IMR-90 (cell line): Measurements from ENCODE around the gene B3GALT4. TPM values are rescaled to one million over a fixed set of nuclear protein-coding genes. Genes with fewer than 3 reads are reported as not detected.

Experiments used
- ATAC-seq: fragments of 200-7000 bp; cut with Tn5 transposase; 2 replicates; pipeline ENCODE4 v1.9.1; 2020; ENCODE audit warnings: low read depth, mild to moderate bottlenecking, moderate library complexity
- BruUV-seq: library from RNA; stranded (reverse); fragments of 400-500 nt; replicated peaks from 2 replicates; lab custom pipeline; 2021; lab: Mats Ljungman, UMichigan
- CTCF ChIA-PET: fragments of 300-600 bp; formaldehyde crosslinking; extraction: SDS; loops from one replicate; lab custom pipeline; 2021; ENCODE audit warnings: antibody characterized with exemption; lab: Yijun Ruan, JAX
- POLR2A ChIA-PET: fragments of 300-600 bp; sonication (Branson Sonifier 250); formaldehyde crosslinking; loops from one replicate; lab custom pipeline; 2022; ENCODE audit warnings: antibody characterized with exemption; ENCODE audit not compliant: unreplicated experiment; lab: Charles Lee
- DNase-seq: peaks from one replicate; pipeline ENCODE4 v3.0.0; 2013
- H2AFZ ChIP-seq: replicated peaks from 2 replicates; pipeline ENCODE3; 2013; ENCODE audit warnings: low read length, mild to moderate bottlenecking; ENCODE audit not compliant: poor library complexity
- H2AK5ac ChIP-seq: 2 replicates; pipeline ENCODE4 v1.6.1; 2013; ENCODE audit warnings: low read depth, low read length, inconsistent platforms
- H2AK9ac ChIP-seq: replicated peaks from 2 replicates; pipeline ENCODE3; 2013; ENCODE audit warnings: mild to moderate bottlenecking, low read depth, low read length, moderate library complexity; ENCODE audit not compliant: poor library complexity
- H2BK120ac ChIP-seq: 2 replicates; pipeline ENCODE4 v1.6.1; 2013; ENCODE audit warnings: low read depth, low read length, inconsistent platforms
- H2BK15ac ChIP-seq: 3 replicates; pipeline ENCODE4 v1.6.1; 2013; ENCODE audit warnings: low read depth, low read length, inconsistent platforms
- H2BK20ac ChIP-seq: 2 replicates; pipeline ENCODE4 v1.6.1; 2013; ENCODE audit warnings: low read depth, mild to moderate bottlenecking, inconsistent platforms, low read length, moderate library complexity
- H2BK5ac ChIP-seq: 2 replicates; pipeline ENCODE4 v1.6.1; 2013; ENCODE audit warnings: mild to moderate bottlenecking, low read depth, low read length, inconsistent platforms; ENCODE audit not compliant: poor library complexity, severe bottlenecking
- H3K14ac ChIP-seq: replicated peaks from 2 replicates; pipeline ENCODE4 v1.6.1; 2013; ENCODE audit warnings: low read depth, low read length, inconsistent platforms
- H3K18ac ChIP-seq: 2 replicates; pipeline ENCODE4 v1.6.1; 2013; ENCODE audit warnings: low read depth, low read length, control low read depth
- H3K23ac ChIP-seq: 2 replicates; pipeline ENCODE4 v1.6.1; 2013; ENCODE audit warnings: low read depth, low read length, inconsistent platforms
- H3K27ac ChIP-seq: 2 replicates; pipeline ENCODE4 v1.5.1; 2013; ENCODE audit warnings: mild to moderate bottlenecking, control low read depth, low read length; ENCODE audit not compliant: insufficient read depth
- H3K27me3 ChIP-seq: 2 replicates; pipeline ENCODE4 v1.6.1; 2013; ENCODE audit warnings: low read length; ENCODE audit not compliant: control insufficient read depth, insufficient read depth
- H3K36me3 ChIP-seq: 2 replicates; pipeline ENCODE4 v1.6.1; 2013; ENCODE audit warnings: low read length, mixed read lengths; ENCODE audit not compliant: control insufficient read depth, insufficient read depth
- H3K4ac ChIP-seq: 2 replicates; pipeline ENCODE4 v1.6.1; 2013; ENCODE audit warnings: low read depth, low read length, inconsistent platforms
- H3K4me1 ChIP-seq: 2 replicates; pipeline ENCODE4 v1.6.1; 2013; ENCODE audit warnings: low read length, mixed read lengths; ENCODE audit not compliant: control insufficient read depth, insufficient read depth
- H3K4me2 ChIP-seq: 2 replicates; pipeline ENCODE4 v1.6.1; 2013; ENCODE audit warnings: low read depth, mild to moderate bottlenecking, control low read depth, low read length, moderate library complexity
- H3K4me3 ChIP-seq: 2 replicates; pipeline ENCODE4 v1.5.1; 2013; ENCODE audit warnings: low read depth, mild to moderate bottlenecking, control low read depth, low read length, moderate library complexity; ENCODE audit not compliant: insufficient read depth
- H3K56ac ChIP-seq: 2 replicates; pipeline ENCODE4 v1.6.1; 2013; ENCODE audit warnings: low read length, inconsistent platforms; ENCODE audit not compliant: insufficient read depth; ENCODE audit errors: extremely low read depth
- H3K79me1 ChIP-seq, 2 experiments: 2 replicates each; pipeline ENCODE4 v1.6.1; 2013; ENCODE audit warnings: low read length in 2 of 2, inconsistent platforms in 1 of 2, low read depth in 1 of 2
- H3K9ac ChIP-seq: 2 replicates; pipeline ENCODE4 v1.6.1; 2013; ENCODE audit warnings: low read depth, low read length, control low read depth
- H3K9me1 ChIP-seq: 2 replicates; pipeline ENCODE4 v1.6.1; 2013; ENCODE audit warnings: low read length, inconsistent platforms; ENCODE audit not compliant: insufficient read depth
- H3K9me3 ChIP-seq: 2 replicates; pipeline ENCODE4 v1.6.1; 2013; ENCODE audit warnings: low read length; ENCODE audit not compliant: control insufficient read depth, insufficient read depth
- H4K20me1 ChIP-seq: 2 replicates; pipeline ENCODE4 v1.6.1; 2013; ENCODE audit warnings: low read length, inconsistent platforms; ENCODE audit not compliant: insufficient read depth
- H4K5ac ChIP-seq: 2 replicates; pipeline ENCODE4 v1.6.1; 2013; ENCODE audit warnings: mild to moderate bottlenecking, low read depth, low read length, control low read depth
- H4K8ac ChIP-seq, 2 experiments: 2 replicates each; pipeline ENCODE4 v1.6.1; 2013; ENCODE audit warnings: low read depth in 2 of 2, low read length in 2 of 2, control low read depth in 1 of 2, inconsistent platforms in 1 of 2
- H4K91ac ChIP-seq: 2 replicates; pipeline ENCODE4 v1.6.1; 2013; ENCODE audit warnings: low read depth, low read length, inconsistent platforms; ENCODE audit not compliant: insufficient read depth
- BHLHE40 ChIP-seq: fragments of 150-350 bp; IDR thresholded peaks from 2 replicates; pipeline ENCODE4 v1.6.1; 2016; ENCODE audit warnings: mild to moderate bottlenecking, low read depth, low read length
- CEBPB ChIP-seq: IDR thresholded peaks from 2 replicates; pipeline ENCODE4 v1.6.1; 2012; ENCODE audit warnings: low read depth, low read length, improper control_type of control experiment
- CHD1 ChIP-seq: IDR thresholded peaks from 2 replicates; pipeline ENCODE4 v1.6.1; 2012; ENCODE audit warnings: low read depth, low read length, improper control_type of control experiment
- CTCF ChIP-seq: conservative IDR thresholded peaks from 2 replicates; pipeline ENCODE4 v1.5.1; 2012; ENCODE audit warnings: mild to moderate bottlenecking, low read depth, low read length, improper control_type of control experiment
- ELK1 ChIP-seq: fragments of 150-350 bp; IDR thresholded peaks from 2 replicates; pipeline ENCODE4 v1.6.1; 2016; ENCODE audit warnings: low read depth, mild to moderate bottlenecking, low read length, moderate library complexity, borderline replicate concordance
- FOS ChIP-seq: fragments of 150-350 bp; IDR thresholded peaks from 2 replicates; pipeline ENCODE4 v1.6.1; 2016; ENCODE audit warnings: low read depth, low read length
- MAFK ChIP-seq: IDR thresholded peaks from 2 replicates; pipeline ENCODE4 v1.6.1; 2012; ENCODE audit warnings: low read depth, low read length, improper control_type of control experiment
- MAZ ChIP-seq: IDR thresholded peaks from 2 replicates; pipeline ENCODE4 v1.6.1; 2012; ENCODE audit warnings: low read depth, mild to moderate bottlenecking, low read length, improper control_type of control experiment, moderate library complexity, borderline replicate concordance
- MXI1 ChIP-seq: IDR thresholded peaks from 2 replicates; pipeline ENCODE4 v1.6.1; 2012; ENCODE audit warnings: low read depth, mild to moderate bottlenecking, low read length, moderate library complexity, borderline replicate concordance
- NFE2L2 ChIP-seq: fragments of 150-350 bp; IDR thresholded peaks from 2 replicates; pipeline ENCODE4 v1.6.1; 2016; ENCODE audit warnings: low read depth, mild to moderate bottlenecking, low read length
- RAD21 ChIP-seq: IDR thresholded peaks from 2 replicates; pipeline ENCODE4 v1.6.1; 2012; ENCODE audit warnings: low read length, improper control_type of control experiment
- RCOR1 ChIP-seq: IDR thresholded peaks from 2 replicates; pipeline ENCODE4 v1.6.1; 2012; ENCODE audit warnings: mild to moderate bottlenecking, low read length, improper control_type of control experiment; ENCODE audit not compliant: insufficient replicate concordance
- RFX5 ChIP-seq: IDR thresholded peaks from 2 replicates; pipeline ENCODE4 v1.8.0; 2012; ENCODE audit warnings: low read depth, mild to moderate bottlenecking, low read length, moderate library complexity
- SMC3 ChIP-seq: fragments of 150-350 bp; IDR thresholded peaks from 2 replicates; pipeline ENCODE4 v1.6.1; 2016; ENCODE audit warnings: low read depth, mild to moderate bottlenecking, antibody characterized with exemption, low read length, moderate library complexity
- WGBS, 2 experiments: methylation state at CpG; one replicate each; pipeline versions ENCODE4 v1.1.5 to v1.1.7; 2013; ENCODE audit warnings: missing lambda C conversion rate in 2 of 2; ENCODE audit not compliant: insufficient read length in 1 of 2; ENCODE audit errors: extremely low coverage in 2 of 2; 5-methylcytosine and 5-hydroxymethylcytosine counted together
- dilution Hi-C: fragments of 300-500 bp; cut with HindIII; formaldehyde crosslinking; loops from one replicate; pipeline ENCODE4 v1.14.3; 2018; ENCODE audit warnings: low sequenced_read_pairs; ENCODE audit not compliant: unreplicated experiment
- in situ Hi-C: fragments of 300-500 bp; cut with MboI; formaldehyde crosslinking; loops from 3 replicates; pipeline ENCODE4 v1.14.3; 2019; ENCODE audit warnings: low sequenced_read_pairs, inconsistent platforms, mixed read lengths
- intact Hi-C: fragments of 100-400 bp; cut with micrococcal nuclease; formaldehyde crosslinking; loops from 2 replicates; pipeline ENCODE4 v1.10.0; 2022
- polyA plus RNA-seq, 3 experiments: library from polyadenylated mRNA; depleted of rRNA; stranded (reverse); fragments of >200 nt; gene quantifications; 2 replicates each; pipeline ENCODE4 v1.2.3, GENCODE V29; 2012; ENCODE audit warnings: low replicate concordance in 1 of 3
- total RNA-seq: library from RNA; depleted of rRNA; stranded (reverse); fragments of >200 nt; gene quantifications from 2 replicates; pipeline ENCODE4 v1.2.3, GENCODE V29; 2012

The B3GALT4 gene
- total and polyA plus RNA-seq, 2 of the 4 experiments (the other 2 are of a cell fraction): 0.70 to 0.72 TPM

GRCh38 chr6:33319939-33320314 lies 43.0 kb downstream of the B3GALT4 start:
- H4K91ac ChIP-seq: peak overlapping the region; percentile 96
- peaks cover 30 to 64% of the 10 kb centered on the region in 2 experiments for H3K79me1 ChIP-seq
- H2BK5ac ChIP-seq: peak overlapping the region; percentile 97
- peak overlapping the region; percentile 98 for H3K4ac ChIP-seq
- H2AFZ ChIP-seq: peak overlapping the region; percentile 71
- dilution Hi-C loops (no loop called here), intact Hi-C loops (no loop called here), in situ Hi-C loops (no loop called here)
- TF ChIP-seq MAFK (no peak), CTCF (no peak), NFE2L2 (no peak), BHLHE40 (no peak), SMC3 (no peak), RFX5 (no peak), MAZ (no peak), RCOR1 (no peak), FOS (no peak), ELK1 (no peak), RAD21 (no peak), CEBPB (no peak), MXI1 (no peak), CHD1 (no peak)
- no peaks in the 10 kb centered on the region for H3K9me3 ChIP-seq
- peak overlapping the region; percentile 80 for H4K5ac ChIP-seq
- peak overlapping the region; percentile 78 for H3K4me2 ChIP-seq
- peaks cover 10% of the 10 kb centered on the region for H4K20me1 ChIP-seq
- H4K8ac ChIP-seq: peak overlapping the region; percentile 83 to 93
- H3K23ac ChIP-seq: peak overlapping the region; percentile 94
- H3K14ac ChIP-seq: peak overlapping the region; percentile 95
- CTCF ChIA-PET: no interaction called here
- peak overlapping the region; percentile 89 for H3K9ac ChIP-seq
- no TSS peak for BruUV-seq
- H3K56ac ChIP-seq: peak overlapping the region; percentile 84
- H2BK15ac ChIP-seq: peak overlapping the region; percentile 86
- peaks cover 28% of the 10 kb centered on the region for H3K36me3 ChIP-seq
- DNase-seq (no peak), ATAC-seq (no peak)
- peak overlapping the region; percentile 98 for H3K27ac ChIP-seq
- H2AK9ac ChIP-seq: peak overlapping the region; percentile 98
- H2AK5ac ChIP-seq: peak overlapping the region; percentile 96
- peak overlapping the region; percentile 74 for H3K18ac ChIP-seq
- H2BK20ac ChIP-seq: peak overlapping the region; percentile 77
- H3K9me1 ChIP-seq: peaks cover 22% of the 10 kb centered on the region
- 79% methylated on average over 3 of the region's 3 CpGs; no CpG with 5 or more reads in 1 of the 2 experiments for WGBS, 2 experiments
- H3K4me1 ChIP-seq: peaks cover 33% of the 10 kb centered on the region
- peak overlapping the region; percentile 25 for H3K4me3 ChIP-seq
- H3K27me3 ChIP-seq: no peaks in the 10 kb centered on the region
- peak overlapping the region; percentile 89 for H2BK120ac ChIP-seq
- POLR2A ChIA-PET: no interaction called here
